ENCODE measurements around the gene LCE2C. TPM values are rescaled to one million over a fixed set of nuclear protein-coding genes. Genes with fewer than 3 reads are reported as not detected.

Gene LCE2C
- total and polyA plus RNA-seq, 2 donors (not counting 1 experiment from before 2014, with no cell fraction given): 1.5 TPM; not detected in 1

GRCh38 chr1:152667648-152668047 lies 7.4 kb upstream of the LCE2C start:
- Histone ChIP-seq H3K27me3 (ENCODE audit: control insufficient read depth, insufficient read depth, low read length) (no peaks in the 10 kb centered on the region), H3K27ac (ENCODE audit: insufficient read depth, low read length) (no peak overlapping the region), H3K79me2 (ENCODE audit: control insufficient read depth, insufficient read depth, low read length) (no peaks in the 10 kb centered on the region), H3K36me3 (ENCODE audit: control insufficient read depth, insufficient read depth, low read length) (no peaks in the 10 kb centered on the region), H4K20me1 (ENCODE audit: control insufficient read depth, extremely low read depth, insufficient read depth, low read length) (no peaks in the 10 kb centered on the region), H3K9me3 (ENCODE audit: control insufficient read depth, insufficient read depth, low read depth, low read length) (no peaks in the 10 kb centered on the region), H3K4me1 (ENCODE audit: control insufficient read depth, extremely low read depth, insufficient read depth, low read length) (no peaks in the 10 kb centered on the region), H3K4me2 (ENCODE audit: extremely low read depth, insufficient read depth, low read length) (no peak overlapping the region), H3K9ac (ENCODE audit: insufficient read depth, low read length) (no peak overlapping the region), H3K4me3 (replicated peaks in 1 of 4; ENCODE audit: control extremely low read depth in 1 of 4, insufficient read depth in 1 of 4, low read depth in 3 of 4, low read length in 4 of 4) (no peak overlapping the region), H2AFZ (ENCODE audit: low read length) (no peak overlapping the region)
- no peak for TF ChIP-seq CTCF (conservative IDR thresholded peaks at IDR 0.05 in 1 of 2, IDR thresholded peaks at IDR 0.05 in 1 of 2; ENCODE audit: low read depth in 1 of 2, low read length in 2 of 2)
- no peak for DNase-seq (ENCODE audit: low read depth in 2 of 2)

GRCh38 chr1:152673016-152673415 lies 2.1 kb upstream of the LCE2C start:
- H3K9me3 ChIP-seq (ENCODE audit: control insufficient read depth, insufficient read depth, low read depth, low read length): no peaks in the 10 kb centered on the region
- H3K27me3 ChIP-seq (ENCODE audit: control insufficient read depth, insufficient read depth, low read length): no peaks in the 10 kb centered on the region
- no peak overlapping the region for H3K4me2 ChIP-seq (ENCODE audit: extremely low read depth, insufficient read depth, low read length)
- no peaks in the 10 kb centered on the region for H4K20me1 ChIP-seq (ENCODE audit: control insufficient read depth, extremely low read depth, insufficient read depth, low read length)
- no peak overlapping the region for H3K4me3 ChIP-seq (replicated peaks in 1 of 4; ENCODE audit: control extremely low read depth in 1 of 4, insufficient read depth in 1 of 4, low read depth in 3 of 4, low read length in 4 of 4)
- no peak overlapping the region for H3K27ac ChIP-seq (ENCODE audit: insufficient read depth, low read length)
- H3K36me3 ChIP-seq (ENCODE audit: control insufficient read depth, insufficient read depth, low read length): no peaks in the 10 kb centered on the region
- H3K9ac ChIP-seq (ENCODE audit: insufficient read depth, low read length): no peak overlapping the region
- no peaks in the 10 kb centered on the region for H3K4me1 ChIP-seq (ENCODE audit: control insufficient read depth, extremely low read depth, insufficient read depth, low read length)
- H3K79me2 ChIP-seq (ENCODE audit: control insufficient read depth, insufficient read depth, low read length): no peaks in the 10 kb centered on the region
- no peak for DNase-seq (ENCODE audit: low read depth in 2 of 2)
- TF ChIP-seq EZH2 (IDR thresholded peaks at IDR 0.05; ENCODE audit: low read length, missing control alignments): no peak
- TF ChIP-seq CTCF (conservative IDR thresholded peaks at IDR 0.05 in 1 of 2, IDR thresholded peaks at IDR 0.05 in 1 of 2; ENCODE audit: low read depth in 1 of 2, low read length in 2 of 2): no peak
- H2AFZ ChIP-seq (ENCODE audit: low read length): no peak overlapping the region

- Histone ChIP-seq H4K20me1 (ENCODE audit: control insufficient read depth, extremely low read depth, insufficient read depth, low read length) (no peaks in the 10 kb centered on the region), H3K27ac (ENCODE audit: insufficient read depth, low read length) (no peak overlapping the region), H3K4me3 (replicated peaks in 1 of 4; ENCODE audit: control extremely low read depth in 1 of 4, insufficient read depth in 1 of 4, low read depth in 3 of 4, low read length in 4 of 4) (no peak overlapping the region), H3K36me3 (ENCODE audit: control insufficient read depth, insufficient read depth, low read length) (no peaks in the 10 kb centered on the region), H3K79me2 (ENCODE audit: control insufficient read depth, insufficient read depth, low read length) (no peaks in the 10 kb centered on the region), H2AFZ (ENCODE audit: low read length) (no peak overlapping the region), H3K27me3 (ENCODE audit: control insufficient read depth, insufficient read depth, low read length) (no peaks in the 10 kb centered on the region), H3K4me1 (ENCODE audit: control insufficient read depth, extremely low read depth, insufficient read depth, low read length) (no peaks in the 10 kb centered on the region), H3K9ac (ENCODE audit: insufficient read depth, low read length) (no peak overlapping the region), H3K4me2 (ENCODE audit: extremely low read depth, insufficient read depth, low read length) (no peak overlapping the region), H3K9me3 (ENCODE audit: control insufficient read depth, insufficient read depth, low read depth, low read length) (no peaks in the 10 kb centered on the region)
- DNase-seq (ENCODE audit: low read depth in 2 of 2): no peak
- no peak for TF ChIP-seq EZH2 (IDR thresholded peaks at IDR 0.05; ENCODE audit: low read length, missing control alignments)
- no peak for TF ChIP-seq CTCF (conservative IDR thresholded peaks at IDR 0.05 in 1 of 2, IDR thresholded peaks at IDR 0.05 in 1 of 2; ENCODE audit: low read depth in 1 of 2, low read length in 2 of 2)
Measured at GRCh38 chr1:152679459-152679858, 4.4 kb downstream of the LCE2C start.
